HG03342 (cell line): ENCODE measurements around the gene STAT3.
"Not testable (repeated sequence)": the region's sequence is repeated elsewhere in the genome, so short reads cannot be mapped to it uniquely, and the experiment has no call there.

ENCODE experiments used
- ATAC-seq: cut with Tn5 transposase; IDR thresholded peaks from one replicate; pipeline ENCODE4 v1.9.1; 2021; ENCODE audit warnings: mild to moderate bottlenecking, moderate library complexity; ENCODE audit not compliant: unreplicated experiment

STAT3 gene

GRCh38 chr17:42303694-42304093, 84.5 kb downstream of the STAT3 start:
- ATAC-seq: no peak

GRCh38 chr17:42301022-42301421, 87.2 kb downstream of the STAT3 start:
- ATAC-seq: no peak

GRCh38 chr17:42299913-42300312, 88.3 kb downstream of the STAT3 start:
- ATAC-seq: not testable (repeated sequence)

DNA sequence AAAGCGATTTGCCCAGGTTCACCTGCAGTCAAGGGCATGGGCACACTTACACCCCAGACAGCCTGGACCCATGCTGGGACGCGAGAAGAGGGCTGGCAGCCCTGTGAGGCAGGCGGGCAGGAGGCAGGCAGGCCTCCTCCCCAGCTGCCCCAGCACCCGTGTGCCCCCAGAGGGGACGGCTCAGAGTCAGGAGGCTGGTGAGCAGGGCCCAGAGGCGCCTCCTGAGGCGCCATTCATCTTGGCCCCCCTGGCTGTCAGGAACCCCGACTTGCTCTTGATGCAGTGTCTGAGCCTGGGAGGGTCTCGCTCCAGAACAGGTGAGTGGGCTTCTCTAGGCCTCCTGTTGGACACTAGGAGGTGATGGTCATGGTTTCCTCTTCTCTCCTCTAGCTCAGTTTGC, 88.9 kb downstream of the STAT3 start:
- ATAC-seq: not testable (repeated sequence)

DNA sequence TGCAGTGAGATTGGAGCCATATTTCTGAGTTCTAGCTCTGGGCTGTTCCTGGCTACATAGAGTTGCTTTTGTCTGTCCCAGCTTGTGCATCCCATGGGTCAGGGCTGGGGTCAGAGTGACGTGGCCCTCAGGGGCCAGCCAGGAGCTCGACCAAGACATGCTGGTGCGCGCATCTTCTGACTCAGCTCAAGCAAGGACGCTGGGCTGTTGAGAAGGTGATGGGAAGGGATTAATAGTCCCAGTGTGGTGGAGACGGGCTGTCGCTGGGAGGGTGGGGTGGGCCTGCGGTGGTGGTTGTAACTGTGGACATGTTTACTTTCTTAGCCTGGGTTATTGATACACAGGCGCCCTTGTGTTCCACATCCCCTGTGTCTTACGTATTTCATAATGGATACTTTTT, 90.5 kb downstream of the STAT3 start:
- not testable (repeated sequence) for ATAC-seq

GRCh38 chr17:42296012-42296411, 92.2 kb downstream of the STAT3 start:
- no peak for ATAC-seq

- no peak for ATAC-seq
These were observed 93.5 kb downstream of the STAT3 start for GRCh38 chr17:42294469-42295398.

DNA sequence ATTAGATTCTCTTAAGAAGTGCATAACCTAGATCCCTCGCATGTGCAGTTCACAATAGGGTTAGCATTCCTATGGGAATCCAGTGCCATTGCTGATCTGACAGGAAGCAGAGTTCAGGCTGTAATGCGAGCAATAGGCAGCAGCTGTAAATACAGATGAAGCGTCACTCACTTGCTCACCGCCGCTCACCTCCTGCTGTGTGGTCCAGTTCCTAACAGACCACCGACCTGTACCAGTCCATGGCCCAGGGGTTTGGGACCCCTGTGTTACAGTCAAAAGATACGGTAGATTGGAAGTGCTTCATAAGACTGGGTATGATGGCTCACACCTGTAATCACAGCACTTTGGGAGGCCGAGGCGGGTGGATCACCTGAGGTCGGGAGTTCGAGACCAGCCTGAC, 97.1 kb downstream of the STAT3 start:
- no peak for ATAC-seq

DNA sequence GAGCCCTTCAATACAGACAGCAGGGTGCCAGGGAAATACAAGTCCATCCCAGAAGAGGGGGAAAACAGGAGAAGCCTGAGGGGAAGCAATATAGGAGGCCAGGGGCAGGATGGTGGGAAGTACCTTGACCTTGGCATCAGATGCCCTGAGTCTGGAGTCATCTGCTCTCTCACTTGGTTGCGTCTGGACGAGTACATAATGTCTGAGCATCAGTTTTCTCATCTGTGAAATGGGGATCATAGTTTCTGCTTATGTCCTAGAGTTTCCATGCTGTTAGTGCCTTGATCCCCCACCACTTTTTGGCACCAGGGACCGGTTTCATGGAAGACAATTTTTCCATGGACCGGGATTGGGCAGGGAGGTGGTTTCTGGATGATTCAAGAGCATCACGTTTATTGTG, 97.7 kb downstream of the STAT3 start:
- no peak for ATAC-seq

DNA sequence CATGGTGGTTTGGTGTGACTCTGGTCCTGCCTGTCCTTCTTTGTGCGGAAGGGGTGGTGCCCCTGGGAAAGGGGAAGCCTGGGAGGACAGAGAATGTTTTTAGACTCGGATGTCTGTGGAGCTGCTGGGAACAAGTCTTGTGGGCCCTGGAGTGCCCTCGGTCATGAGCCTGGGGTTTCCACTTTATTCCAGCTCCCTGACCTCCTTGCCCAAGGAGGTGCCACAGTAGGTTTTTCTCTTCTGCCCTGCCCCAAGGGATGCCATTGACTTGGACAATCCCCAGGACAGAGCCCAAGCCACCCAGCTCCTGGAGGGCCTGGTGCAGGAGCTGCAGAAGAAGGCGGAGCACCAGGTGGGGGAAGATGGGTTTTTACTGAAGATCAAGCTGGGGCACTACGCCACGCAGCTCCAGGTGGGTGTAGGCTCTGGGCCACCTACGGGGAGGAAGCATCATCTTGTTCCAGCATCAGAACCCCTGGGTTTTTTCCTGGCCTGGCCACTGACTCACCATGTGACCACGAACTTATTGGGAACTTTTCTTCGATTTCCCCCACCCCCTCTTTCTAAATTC, 98.5 kb downstream of the STAT3 start:
- no peak for ATAC-seq

- peak; percentile 16 for ATAC-seq
These were observed 99.2 kb downstream of the STAT3 start for GRCh38 chr17:42288803-42289610.

- ATAC-seq: peak; percentile 41
These were observed 100.1 kb downstream of the STAT3 start, which contains the start of gene STAT5A for GRCh38 chr17:42287977-42288802. Gene STAT5A, plus strand, starts transcription at chr17:42288498. Its CDS starts 914 bp downstream, at chr17:42289412.

- no peak for ATAC-seq
These were observed 100.8 kb downstream of the STAT3 start for GRCh38 chr17:42287305-42287976.

- no peak for ATAC-seq
These were observed 101.6 kb downstream of the STAT3 start for GRCh38 chr17:42286411-42287221.

- ATAC-seq: no peak
These were observed 102.7 kb downstream of the STAT3 start for GRCh38 chr17:42285346-42286050.

DNA sequence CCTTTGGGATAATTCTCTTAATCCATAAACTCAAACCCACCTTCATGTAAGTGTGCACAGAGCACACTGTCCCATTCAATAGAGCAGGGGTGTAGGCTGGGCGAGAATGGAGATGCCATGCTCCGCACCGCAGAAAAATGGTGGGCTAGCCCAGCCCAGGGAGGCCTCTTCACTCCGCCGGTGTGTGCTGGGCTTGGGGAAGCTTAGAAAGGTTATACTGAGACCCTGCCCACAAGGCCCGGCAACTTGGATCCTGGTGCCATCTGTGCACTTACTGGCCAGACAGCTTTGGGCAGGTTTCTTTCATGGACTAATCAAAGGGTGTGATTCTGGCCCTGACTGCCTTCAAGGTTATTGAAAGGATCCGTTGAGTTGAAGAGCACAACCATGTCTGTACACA, 103.7 kb downstream of the STAT3 start:
- ATAC-seq: no peak

GRCh38 chr17:42284024-42284369, 104.2 kb downstream of the STAT3 start:
- ATAC-seq: no peak

DNA sequence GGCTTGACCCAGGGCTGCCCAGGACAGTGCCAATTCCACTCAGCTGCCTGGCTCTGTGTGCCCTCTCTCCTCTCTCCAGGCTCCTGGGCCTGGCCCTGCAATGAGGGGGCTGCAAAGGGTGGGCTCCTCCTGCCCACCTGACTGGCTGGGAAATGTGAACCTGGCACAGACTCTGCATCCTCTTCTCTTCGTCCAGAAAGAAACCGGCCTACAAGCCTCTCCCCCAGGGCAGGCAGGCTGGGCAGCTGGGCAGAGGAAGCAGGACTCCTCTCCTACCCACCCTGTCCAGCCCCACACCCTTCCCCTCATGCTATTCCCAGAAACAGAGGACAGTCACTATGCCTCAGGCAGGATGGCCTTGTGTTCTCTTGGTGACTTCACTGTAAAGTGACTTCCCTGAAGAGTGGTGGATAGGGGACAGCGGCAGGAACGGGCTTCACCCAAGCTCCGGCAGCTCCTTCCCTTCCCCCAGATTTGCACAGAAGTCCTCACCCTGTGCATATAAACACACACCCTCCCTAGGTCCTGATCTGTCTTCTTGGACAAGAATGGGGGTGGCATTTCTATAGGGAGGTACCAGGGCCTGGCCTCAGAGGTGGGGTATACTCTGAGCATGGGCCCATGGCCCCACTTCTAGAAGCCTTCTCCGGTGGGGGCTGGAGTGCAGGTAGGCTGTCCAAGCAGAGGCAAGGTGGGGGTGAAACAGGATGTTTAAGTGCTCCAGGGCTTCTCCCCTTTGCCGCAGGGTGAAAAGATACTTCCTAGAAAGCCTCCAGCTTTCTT, 104.8 kb downstream of the STAT3 start:
- ATAC-seq: no peak
